Limb (tissue), 2 donors: ENCODE results near the gene HLA-DPA1.
"Not testable (repeated sequence)": the region's sequence is repeated elsewhere in the genome, so short reads cannot be mapped to it uniquely, and the experiment has no call there.

Experiments
- DNase-seq, 2 donors: peaks; one replicate each; pipeline ENCODE4 v3.0.0-alpha.2; 2016; ENCODE audit errors: extremely low spot score in 2 of 2

The HLA-DPA1 gene

DNA sequence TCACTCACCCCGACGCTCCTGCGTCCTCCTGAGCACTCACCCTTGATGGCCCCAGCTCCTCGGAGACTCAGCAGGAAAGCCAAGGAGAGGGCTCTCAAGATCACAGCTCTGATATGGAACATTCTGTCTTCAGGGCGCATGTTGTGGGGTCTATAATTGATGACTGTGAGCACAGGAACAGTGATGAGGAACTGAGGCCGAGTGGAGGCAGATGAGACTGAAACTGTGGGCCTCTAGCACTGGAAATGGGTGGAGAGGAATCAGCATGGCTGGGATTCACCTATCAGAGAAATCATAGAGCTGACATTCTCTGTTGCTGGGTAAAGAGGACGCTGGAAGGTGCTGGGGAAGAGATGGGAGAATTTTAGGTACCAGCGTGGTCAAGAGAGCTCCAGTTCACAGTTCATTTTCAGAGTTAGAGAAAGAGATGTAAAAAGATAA lies at the start of gene HLA-DPA1:
HLA-DPA1 (minus strand) TSS at position 219 of the 441 bp plus-strand sequence.
- DNase-seq = no peak

DNA sequence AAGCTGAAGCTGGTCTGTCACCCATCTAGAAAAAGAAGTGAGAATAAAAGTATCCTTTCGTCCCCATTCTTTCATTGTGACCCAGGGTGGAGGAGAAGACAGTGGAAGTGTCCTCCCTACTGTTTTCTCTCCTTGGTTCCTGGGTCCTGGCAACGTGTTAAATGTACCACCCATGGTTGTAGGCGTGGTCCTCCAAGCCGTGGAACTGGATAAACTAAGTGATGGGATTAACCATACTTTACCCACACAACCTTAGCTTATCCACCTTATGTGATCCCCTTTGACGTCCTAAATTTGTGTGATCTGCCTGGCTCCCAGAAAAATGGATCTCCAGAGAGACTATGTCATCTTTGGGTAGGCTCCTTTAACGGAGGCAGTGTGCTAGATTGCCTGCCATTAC lies 49.7 kb upstream of the HLA-DPA1 start:
- no peak for DNase-seq

DNA sequence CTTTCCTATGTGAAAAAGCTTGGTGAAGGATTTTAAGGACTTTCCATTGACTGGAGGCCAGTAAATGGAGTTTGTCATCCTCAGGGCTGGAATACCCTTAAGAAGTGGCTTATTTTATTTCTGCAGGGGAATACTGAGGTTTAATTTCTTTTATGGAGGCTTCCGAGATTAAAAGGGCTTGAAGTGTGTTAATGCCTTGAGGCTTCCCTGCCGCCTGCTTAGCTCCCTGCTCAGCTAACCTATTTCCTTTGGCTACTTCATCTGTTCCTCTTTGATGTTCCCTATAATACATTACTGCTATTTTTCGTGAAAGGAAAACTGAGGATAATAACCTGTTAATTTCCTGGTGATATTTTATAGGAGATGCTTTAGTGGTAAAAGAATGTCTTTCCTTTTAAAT lies 46.6 kb upstream of the HLA-DPA1 start:
- no peak for DNase-seq

- DNase-seq = peak in 1 of 2 donors; percentile 59
Measured at GRCh38 chr6:33118525-33119123, 45.2 kb upstream of the HLA-DPA1 start.

- no peak for DNase-seq
Measured at GRCh38 chr6:33117811-33118277, 44.4 kb upstream of the HLA-DPA1 start.

DNA sequence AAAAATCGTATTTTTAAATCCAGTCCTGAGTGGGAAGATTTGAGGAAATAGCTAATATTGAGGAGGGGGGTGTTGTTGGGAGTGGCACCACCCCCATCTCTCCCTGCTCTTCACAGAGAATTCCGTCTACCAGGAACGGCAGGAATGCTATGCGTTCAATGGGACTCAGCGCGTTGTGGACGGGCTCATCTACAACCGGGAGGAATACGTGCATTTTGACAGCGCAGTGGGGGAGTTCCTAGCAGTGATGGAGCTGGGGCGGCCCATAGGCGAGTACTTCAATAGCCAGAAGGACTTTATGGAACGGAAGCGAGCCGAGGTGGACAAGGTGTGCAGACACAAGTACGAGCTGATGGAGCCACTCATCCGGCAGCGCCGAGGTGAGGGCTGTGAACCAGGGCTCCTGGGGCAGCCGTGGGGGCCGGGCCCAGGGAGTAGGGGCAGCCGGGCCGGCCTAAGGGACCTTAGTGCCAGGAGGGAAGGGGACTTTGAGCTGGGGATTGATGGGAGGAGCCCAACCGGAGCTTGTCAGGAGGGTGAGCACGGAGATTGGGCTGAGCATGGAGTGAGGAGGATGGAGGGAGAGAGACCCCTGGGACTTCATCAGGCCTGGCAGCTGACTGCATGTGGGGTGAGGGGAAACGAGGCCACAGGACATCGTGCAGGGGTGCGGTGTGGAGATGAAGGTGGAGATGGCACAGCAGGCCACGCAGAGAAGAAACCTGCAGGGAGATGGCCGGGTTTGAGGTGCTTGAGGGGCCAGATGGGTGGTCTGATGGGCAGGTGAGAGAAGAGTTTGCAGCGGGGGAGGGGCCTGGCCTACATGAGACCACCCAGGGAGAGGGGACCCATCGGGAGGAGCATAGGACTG lies 43.6 kb upstream of the HLA-DPA1 start:
- peak in 1 of 2 donors; percentile 32 for DNase-seq

- DNase-seq = no peak
Measured at GRCh38 chr6:33116417-33116816, 43.0 kb upstream of the HLA-DPA1 start.

GRCh38 chr6:33114406-33114805 lies 41.0 kb upstream of the HLA-DPA1 start:
- DNase-seq = no peak

GRCh38 chr6:33113755-33114154 lies 40.3 kb upstream of the HLA-DPA1 start:
- DNase-seq = no peak

- DNase-seq = peak in 1 of 2 donors; percentile 16
Measured at GRCh38 chr6:33112148-33112547, 38.7 kb upstream of the HLA-DPA1 start.

DNA sequence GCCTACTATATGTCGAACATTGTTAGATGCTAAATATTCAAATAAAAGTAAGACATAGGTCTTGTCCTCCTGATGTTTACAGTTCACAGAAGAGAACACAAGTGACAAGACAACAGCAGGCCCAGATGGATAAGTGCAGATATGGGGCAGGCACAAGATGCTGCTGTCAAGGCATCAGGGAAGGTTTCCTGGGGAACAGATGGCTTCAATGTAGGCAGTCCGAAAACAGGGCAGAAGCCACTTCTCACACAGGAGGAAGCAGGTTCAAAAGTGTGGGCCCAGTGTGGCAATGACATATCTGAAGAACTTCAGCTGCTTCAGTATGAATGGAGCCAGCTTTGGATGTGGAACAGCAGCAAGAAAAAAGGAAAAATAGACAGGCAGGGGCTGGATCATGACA lies 34.9 kb upstream of the HLA-DPA1 start:
- no peak for DNase-seq

- no peak for DNase-seq
Measured at GRCh38 chr6:33107641-33108040, 34.2 kb upstream of the HLA-DPA1 start.

DNA sequence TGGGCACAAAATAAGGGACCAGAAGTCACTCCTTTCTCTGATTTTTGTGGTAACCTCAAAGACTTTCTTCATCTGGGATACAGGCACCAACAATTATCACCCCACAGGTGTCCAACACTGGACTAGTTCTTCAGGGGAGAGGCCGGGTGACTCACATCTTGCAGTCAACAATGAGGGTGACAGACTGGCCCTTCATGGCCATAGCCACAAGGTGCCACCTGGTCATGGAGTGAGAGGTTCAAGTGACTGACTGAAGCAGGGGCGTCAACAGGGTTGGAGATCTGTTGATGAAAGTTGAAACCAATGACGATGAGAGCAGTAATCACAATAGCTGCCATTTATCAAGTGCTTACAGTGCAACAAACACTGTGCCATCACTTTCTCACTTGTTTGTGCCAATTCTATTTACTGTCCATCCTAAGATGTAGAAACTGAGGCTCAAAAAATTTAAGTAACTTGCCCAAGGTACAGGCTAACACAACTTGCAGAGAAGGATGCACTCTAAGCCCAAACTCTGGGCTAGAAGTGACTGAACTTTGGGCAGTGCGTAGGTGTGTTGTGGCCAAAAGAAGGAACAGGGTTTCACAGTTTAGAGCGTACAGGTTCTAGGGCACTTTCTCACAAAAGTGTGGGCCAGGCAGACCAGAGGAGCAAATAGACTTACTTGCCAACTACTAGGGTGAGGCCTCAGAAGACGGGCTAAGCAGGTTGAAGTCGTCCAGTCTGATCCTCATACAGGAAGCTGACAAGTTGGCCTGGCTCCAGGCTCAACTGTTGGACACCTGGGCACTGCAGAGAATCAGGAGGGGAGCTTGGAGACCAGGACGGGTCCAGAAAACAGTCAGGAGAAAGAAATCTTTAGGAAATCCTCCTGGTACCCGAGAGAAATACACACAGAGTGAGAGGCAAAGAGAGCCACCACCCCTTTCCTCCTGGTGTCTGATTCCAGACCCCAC lies 32.7 kb upstream of the HLA-DPA1 start:
- DNase-seq = no peak

DNA sequence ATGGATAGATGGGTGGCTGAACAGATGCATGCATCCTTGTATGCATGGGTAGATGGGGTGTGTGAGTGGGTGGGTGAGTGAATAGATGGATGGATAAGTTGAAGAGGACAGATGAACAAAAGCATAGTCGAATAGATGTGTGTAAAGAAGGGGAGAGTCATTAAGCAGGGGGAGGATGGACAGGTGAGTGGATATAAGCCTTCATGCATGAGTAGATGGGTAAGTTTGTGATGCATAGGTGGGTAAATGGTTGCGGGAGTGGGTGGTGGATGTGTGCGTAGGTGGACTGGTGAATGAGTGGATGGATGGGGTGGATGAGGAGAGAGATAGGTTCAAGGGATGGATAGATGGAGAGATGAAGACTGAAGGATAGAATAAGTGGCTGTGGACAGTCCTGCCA lies 31.9 kb upstream of the HLA-DPA1 start:
- DNase-seq = no peak

DNA sequence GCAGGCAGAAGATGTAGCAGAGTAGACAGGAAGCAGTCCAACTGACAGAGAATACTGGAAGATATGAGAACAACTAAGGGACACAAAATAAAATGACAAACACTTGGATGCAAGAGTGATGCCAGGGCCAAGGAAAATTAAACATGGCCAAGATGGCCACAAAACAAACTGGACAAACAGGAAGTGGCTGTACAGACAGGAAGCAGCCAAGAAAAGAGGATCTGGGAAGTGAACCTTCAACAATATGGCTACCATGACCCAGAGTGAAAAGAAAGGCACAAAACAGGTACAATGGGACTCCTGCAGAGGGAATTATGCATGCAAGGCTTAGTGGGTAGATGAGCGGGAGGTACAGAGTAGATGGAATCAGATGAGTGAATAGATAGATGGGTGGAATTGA lies 31.4 kb upstream of the HLA-DPA1 start:
- DNase-seq = no peak

DNA sequence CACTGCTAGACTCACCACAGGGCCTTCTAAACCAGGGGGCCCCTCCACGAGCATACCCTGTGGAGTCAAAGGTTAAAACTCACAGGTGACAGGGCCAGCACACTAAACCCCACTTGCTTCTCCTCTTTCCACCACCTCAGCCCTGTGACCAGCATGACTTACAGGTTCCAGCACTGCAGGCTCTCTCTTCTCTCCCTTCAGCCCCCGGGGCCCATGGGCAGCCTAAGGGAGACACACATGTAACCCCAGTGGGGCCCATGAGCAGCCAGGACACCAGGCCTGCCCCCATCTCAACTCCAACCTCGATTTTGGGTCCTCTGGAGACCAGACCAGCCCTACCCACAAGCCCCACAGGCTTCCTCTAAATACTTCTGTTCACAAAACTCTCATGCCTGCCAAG lies 30.3 kb upstream of the HLA-DPA1 start:
- DNase-seq = no peak

- not testable (repeated sequence) for DNase-seq
Measured at GRCh38 chr6:33101121-33101737, 27.8 kb upstream of the HLA-DPA1 start.

DNA sequence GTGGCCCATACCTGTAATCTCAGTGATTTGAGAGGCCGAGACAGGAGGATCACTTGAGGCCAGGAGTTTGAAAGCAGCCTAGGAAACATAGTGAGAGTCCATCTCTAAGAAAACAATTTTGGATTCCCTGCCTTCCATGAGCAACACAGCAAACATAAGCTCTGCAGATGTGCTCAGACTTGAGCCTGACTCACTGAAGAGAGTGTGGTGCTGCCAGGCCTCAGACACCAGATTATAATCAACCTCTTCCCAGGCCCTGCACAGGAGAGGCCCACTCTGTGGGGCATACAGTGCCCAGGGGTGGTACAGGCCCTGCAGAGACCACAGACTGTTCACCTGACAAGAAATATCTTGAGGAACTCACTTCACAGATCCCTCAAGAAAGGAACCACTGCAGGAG lies 22.2 kb upstream of the HLA-DPA1 start:
- DNase-seq = no peak

DNA sequence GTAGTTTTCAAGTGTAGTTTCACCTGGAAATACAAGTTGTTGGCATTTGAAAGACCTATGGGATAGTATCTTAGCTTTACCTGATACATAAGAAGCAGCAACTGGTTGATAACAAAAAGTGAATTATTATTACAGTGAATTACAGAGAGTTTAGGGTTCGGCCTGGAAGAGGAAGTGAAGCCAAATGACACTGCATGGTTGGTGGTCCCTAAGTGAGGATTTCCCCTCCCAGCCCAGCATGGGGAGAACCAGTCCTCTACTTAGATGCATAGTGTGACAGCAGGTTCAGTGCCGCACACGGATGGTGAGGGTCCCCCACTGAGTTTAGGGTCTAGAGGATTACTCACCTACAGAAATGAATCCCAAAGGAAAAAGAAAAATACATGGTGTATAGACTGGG lies 20.4 kb upstream of the HLA-DPA1 start:
- no peak for DNase-seq

GRCh38 chr6:33092385-33092784 lies 18.9 kb upstream of the HLA-DPA1 start:
- no peak for DNase-seq

GRCh38 chr6:33091957-33092356 lies 18.5 kb upstream of the HLA-DPA1 start:
- no peak for DNase-seq
